Measurements from ENCODE around the gene CNTNAP2.
"Not testable (repeated sequence)": the region's sequence is repeated elsewhere in the genome, so short reads cannot be mapped to it uniquely, and the experiment has no call there.

The CNTNAP2 gene

DNA sequence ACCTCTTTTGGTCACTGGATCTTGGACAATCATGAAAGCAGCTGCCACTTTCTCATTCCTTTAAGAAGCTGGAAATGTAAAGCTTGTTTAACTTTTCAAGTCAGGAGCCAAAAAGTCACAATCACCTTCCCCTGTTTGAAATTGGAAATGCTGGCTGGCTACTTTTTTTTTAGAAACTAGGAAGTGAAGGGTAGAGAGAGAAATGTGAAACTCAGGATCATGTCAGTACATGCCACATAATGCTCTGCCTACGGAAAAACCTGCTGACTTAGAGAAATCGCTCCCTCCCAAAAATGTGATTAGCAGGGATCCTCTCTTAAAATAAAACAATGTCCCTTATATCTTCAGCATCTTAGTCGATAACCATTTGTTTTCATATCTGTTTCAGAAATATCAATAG is 2285.6 kb downstream of the CNTNAP2 start:
- Mint-ChIP-seq H3K9me3 (ENCODE audit: low read depth) (no peaks in the 10 kb centered on the region), H3K4me1 (ENCODE audit: low read depth) (no peaks in the 10 kb centered on the region), H3K27ac (no peak overlapping the region), H3K27me3 (peaks cover 33% of the 10 kb centered on the region), H3K36me3 (no peaks in the 10 kb centered on the region), H3K4me3 (no peak overlapping the region)

DNA sequence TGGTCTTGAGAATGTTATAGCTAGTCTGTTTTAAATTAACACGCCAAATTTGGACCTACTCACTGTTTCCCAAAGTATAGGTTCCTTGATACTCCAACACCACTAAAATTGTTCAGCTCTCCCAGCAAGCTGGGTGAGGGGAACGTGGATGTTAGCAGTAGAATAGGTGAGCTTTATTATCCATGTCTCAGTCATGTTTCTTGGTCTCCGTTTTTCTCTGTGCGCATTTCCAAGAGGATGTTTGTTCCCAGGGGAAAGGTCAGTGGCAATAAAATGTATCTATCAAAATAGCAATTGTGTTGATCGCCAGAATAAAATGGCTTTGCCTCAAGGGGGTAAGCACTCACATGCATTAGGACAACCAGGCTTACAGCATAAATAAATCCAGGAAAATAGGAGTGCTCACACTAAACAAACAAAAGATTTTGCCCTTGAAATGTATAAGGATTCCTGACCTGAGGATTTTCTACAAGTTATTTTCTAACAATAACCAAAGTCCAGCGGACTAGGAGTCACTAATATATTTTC is 2286.9 kb downstream of the CNTNAP2 start:
- Mint-ChIP-seq H3K9me3 (ENCODE audit: low read depth) (no peaks in the 10 kb centered on the region), H3K4me3 (no peak overlapping the region), H3K27ac (no peak overlapping the region), H3K27me3 (peaks cover 25% of the 10 kb centered on the region), H3K4me1 (ENCODE audit: low read depth) (no peaks in the 10 kb centered on the region), H3K36me3 (no peaks in the 10 kb centered on the region)

DNA sequence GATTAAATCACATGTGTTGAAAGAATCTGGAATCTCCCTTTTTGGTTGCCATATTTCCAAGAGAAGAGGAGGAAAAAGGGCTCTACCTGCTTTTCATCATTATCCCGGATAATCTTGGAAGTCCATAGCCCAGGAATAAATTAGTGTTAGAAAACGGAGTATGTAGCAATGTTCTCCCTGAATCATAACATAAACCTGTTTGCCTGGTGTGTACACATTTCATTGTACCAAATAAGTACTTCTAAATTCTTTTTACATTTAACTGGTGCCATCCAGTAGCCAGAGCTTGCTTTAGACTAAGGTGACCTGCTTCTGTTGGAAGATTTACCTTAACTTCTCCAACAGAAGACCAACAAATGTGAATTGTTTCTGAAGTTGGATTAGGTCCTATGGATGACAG is 2291.7 kb downstream of the CNTNAP2 start:
- H3K27me3 Mint-ChIP-seq = peaks cover 7% of the 10 kb centered on the region

GRCh38 chr7:148410905-148411304 is 2294.3 kb downstream of the CNTNAP2 start:
- H3K36me3 Mint-ChIP-seq = no peaks in the 10 kb centered on the region
- H3K4me3 Mint-ChIP-seq = no peak overlapping the region
- H3K27me3 Mint-ChIP-seq = peaks cover 5% of the 10 kb centered on the region
- H3K27ac Mint-ChIP-seq = no peak overlapping the region
- H3K9me3 Mint-ChIP-seq (ENCODE audit: low read depth) = no peaks in the 10 kb centered on the region
- no peaks in the 10 kb centered on the region for H3K4me1 Mint-ChIP-seq (ENCODE audit: low read depth)

More for the DNA sequence above, 2291.7 kb downstream of the CNTNAP2 start:
- Mint-ChIP-seq H3K27ac (no peak overlapping the region), H3K36me3 (no peaks in the 10 kb centered on the region), H3K4me1 (ENCODE audit: low read depth) (no peaks in the 10 kb centered on the region), H3K4me3 (no peak overlapping the region), H3K9me3 (ENCODE audit: low read depth) (no peaks in the 10 kb centered on the region)

DNA sequence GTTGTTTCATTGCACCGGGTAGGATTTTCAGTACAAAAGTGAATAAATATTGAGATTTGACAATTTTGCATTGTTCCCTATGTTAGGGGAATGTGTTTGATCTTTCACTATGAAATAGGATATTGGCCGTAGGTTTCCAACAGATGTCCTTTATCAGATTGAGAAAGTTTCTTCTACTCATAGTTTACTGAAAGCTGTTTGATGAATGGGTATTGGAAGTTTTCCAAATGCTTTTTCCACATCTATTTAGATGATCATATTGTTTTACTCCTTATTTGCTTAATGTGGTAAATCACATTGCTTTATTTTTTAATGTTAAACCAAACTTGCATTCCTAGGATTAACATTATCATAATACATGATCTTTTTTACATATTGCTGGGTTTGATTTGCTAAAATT is 2296.1 kb downstream of the CNTNAP2 start:
- Mint-ChIP-seq H3K4me1 (ENCODE audit: low read depth) (no peaks in the 10 kb centered on the region), H3K36me3 (no peaks in the 10 kb centered on the region), H3K4me3 (no peak overlapping the region), H3K9me3 (ENCODE audit: low read depth) (no peaks in the 10 kb centered on the region), H3K27ac (no peak overlapping the region), H3K27me3 (no peaks in the 10 kb centered on the region)

DNA sequence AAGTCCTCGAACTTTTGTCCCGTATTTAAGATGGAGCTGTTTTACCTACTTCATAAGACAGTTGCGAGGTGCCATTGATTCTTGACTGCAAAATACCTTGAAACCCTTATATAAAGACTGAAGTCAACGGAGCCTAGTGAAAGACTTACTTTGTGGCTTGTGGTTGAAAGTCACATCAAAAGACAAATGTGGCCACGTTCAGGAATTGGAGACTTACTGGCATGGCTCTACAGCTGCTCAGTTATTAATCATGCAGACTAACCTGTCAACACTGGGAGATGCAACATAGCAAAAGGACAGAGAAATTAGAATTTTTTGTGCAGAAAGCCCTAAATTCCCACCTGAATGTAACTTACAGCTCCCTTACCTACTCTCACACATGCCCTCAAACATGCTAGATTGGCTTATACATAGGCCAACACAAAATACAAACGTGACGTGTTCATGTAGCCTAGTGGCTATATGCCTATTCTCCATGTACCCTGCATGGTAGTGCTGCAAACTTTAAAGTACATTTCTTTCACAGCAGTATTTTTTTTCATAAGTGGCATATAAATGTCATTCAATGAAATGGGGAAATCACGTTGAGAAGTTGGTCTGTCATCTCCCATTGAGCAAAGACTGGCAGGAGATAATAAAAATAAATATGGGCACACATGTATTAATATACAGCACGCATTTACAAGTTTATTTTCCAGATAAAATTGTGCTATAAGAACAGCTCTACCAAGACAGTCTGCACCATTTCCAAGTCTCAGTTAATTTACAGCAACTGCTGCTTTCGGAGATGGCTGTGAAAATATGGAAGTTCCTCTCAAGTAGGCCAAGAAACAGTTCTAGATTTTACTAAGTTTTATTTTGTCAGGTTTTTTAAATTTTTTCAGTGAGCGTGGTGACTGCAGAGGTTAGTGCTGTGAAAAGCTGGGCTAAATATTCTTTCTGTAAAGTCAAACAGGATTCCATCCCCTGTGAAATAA is 2303.5 kb downstream of the CNTNAP2 start:
- Mint-ChIP-seq H3K27ac (no peak overlapping the region), H3K9me3 (ENCODE audit: low read depth) (peaks cover 9% of the 10 kb centered on the region), H3K4me3 (no peak overlapping the region), H3K4me1 (ENCODE audit: low read depth) (no peaks in the 10 kb centered on the region), H3K36me3 (peaks cover 3% of the 10 kb centered on the region), H3K27me3 (peaks cover 14% of the 10 kb centered on the region)

DNA sequence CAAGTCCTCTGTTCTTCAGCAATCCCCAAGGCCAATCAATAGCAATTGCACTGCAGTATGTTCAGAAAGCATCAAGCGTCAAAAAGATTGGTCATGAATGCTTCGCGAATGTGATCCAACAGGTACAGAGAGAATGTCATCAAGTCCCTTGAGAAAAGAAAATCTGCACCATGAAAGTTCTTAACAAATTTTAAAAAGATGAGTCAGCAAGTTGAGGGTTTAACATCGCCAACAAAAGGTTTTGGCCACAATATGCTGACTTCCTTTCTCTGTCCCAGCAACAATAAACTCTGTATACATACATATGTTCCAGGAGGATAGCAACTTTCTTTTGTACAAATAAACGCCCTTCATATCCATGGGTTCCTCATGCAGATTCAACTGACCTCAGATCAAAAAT is 2305.4 kb downstream of the CNTNAP2 start:
- H3K27ac Mint-ChIP-seq = no peak overlapping the region
- H3K9me3 Mint-ChIP-seq (ENCODE audit: low read depth) = peaks cover 9% of the 10 kb centered on the region
- no peak overlapping the region for H3K4me3 Mint-ChIP-seq
- H3K36me3 Mint-ChIP-seq = peaks cover 3% of the 10 kb centered on the region
- no peaks in the 10 kb centered on the region for H3K4me1 Mint-ChIP-seq (ENCODE audit: low read depth)
- peaks cover 14% of the 10 kb centered on the region for H3K27me3 Mint-ChIP-seq

DNA sequence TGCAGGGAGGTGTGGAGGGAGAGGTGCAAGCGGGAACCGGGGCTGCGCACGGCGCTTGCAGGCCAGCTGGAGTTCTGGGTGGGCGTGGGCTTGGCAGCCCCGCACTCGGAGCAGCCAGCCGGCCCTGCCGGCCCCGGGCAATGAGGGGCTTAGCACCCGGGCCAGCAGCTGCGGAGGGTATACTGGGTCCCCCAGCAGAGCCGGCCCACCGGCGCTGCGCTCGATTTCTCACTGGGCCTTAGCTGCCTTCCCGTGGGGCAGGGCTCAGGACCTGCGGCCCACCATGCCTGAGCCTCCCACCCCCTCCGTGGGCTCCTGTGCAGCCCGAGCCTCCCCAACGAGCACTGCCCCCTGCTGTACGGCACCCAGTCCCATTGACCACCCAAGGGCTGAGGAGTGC is 2309.8 kb downstream of the CNTNAP2 start:
- not testable (repeated sequence) for H3K27ac Mint-ChIP-seq

GRCh38 chr7:148430690-148431089 is 2314.1 kb downstream of the CNTNAP2 start:
- H3K27ac Mint-ChIP-seq; H3K9me3 Mint-ChIP-seq (ENCODE audit: low read depth); H3K27me3 Mint-ChIP-seq; H3K36me3 Mint-ChIP-seq; H3K4me1 Mint-ChIP-seq (ENCODE audit: low read depth); H3K4me3 Mint-ChIP-seq: not testable (repeated sequence)

More for the DNA sequence above, 2309.8 kb downstream of the CNTNAP2 start:
- H3K9me3 Mint-ChIP-seq (ENCODE audit: low read depth); H3K4me1 Mint-ChIP-seq (ENCODE audit: low read depth); H3K27me3 Mint-ChIP-seq; H3K4me3 Mint-ChIP-seq; H3K36me3 Mint-ChIP-seq: not testable (repeated sequence)

GRCh38 chr7:148433521-148434180 is 2317.1 kb downstream of the CNTNAP2 start:
- no peaks in the 10 kb centered on the region for H3K27me3 Mint-ChIP-seq
- no peaks in the 10 kb centered on the region for H3K4me1 Mint-ChIP-seq (ENCODE audit: low read depth)
- H3K27ac Mint-ChIP-seq = no peak overlapping the region
- no peaks in the 10 kb centered on the region for H3K36me3 Mint-ChIP-seq
- no peaks in the 10 kb centered on the region for H3K9me3 Mint-ChIP-seq (ENCODE audit: low read depth)
- no peak overlapping the region for H3K4me3 Mint-ChIP-seq

- H3K4me3 Mint-ChIP-seq = no peak overlapping the region
- H3K27me3 Mint-ChIP-seq = no peaks in the 10 kb centered on the region
- no peaks in the 10 kb centered on the region for H3K36me3 Mint-ChIP-seq
- no peak overlapping the region for H3K27ac Mint-ChIP-seq
- H3K9me3 Mint-ChIP-seq (ENCODE audit: low read depth) = no peaks in the 10 kb centered on the region
- H3K4me1 Mint-ChIP-seq (ENCODE audit: low read depth) = no peaks in the 10 kb centered on the region
These were observed 2317.7 kb downstream of the CNTNAP2 start for GRCh38 chr7:148434181-148434757.

- Mint-ChIP-seq H3K4me1 (ENCODE audit: low read depth) (no peaks in the 10 kb centered on the region), H3K4me3 (no peak overlapping the region), H3K27ac (no peak overlapping the region)
These were observed 2318.3 kb downstream of the CNTNAP2 start for GRCh38 chr7:148434887-148435286.

DNA sequence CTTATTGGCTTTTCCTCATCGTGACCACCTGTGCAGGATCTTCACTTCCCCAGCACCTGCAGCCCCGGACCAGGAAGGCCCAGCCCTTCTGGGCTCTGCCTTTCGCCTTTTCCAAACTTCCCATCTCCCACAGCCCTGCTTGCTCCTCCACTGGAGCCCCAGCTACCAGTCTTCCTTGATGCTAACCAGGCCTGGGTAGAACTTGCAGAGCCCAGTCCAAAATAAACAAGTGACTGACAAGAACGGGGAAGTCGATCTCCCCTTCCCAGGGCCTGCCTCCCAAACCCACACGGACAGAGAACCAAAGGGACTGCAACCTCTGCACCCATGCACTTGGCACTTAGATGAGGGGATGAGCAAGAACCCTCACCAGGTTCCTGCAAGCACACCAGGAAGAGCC is 2319.1 kb downstream of the CNTNAP2 start:
- no peaks in the 10 kb centered on the region for H3K4me1 Mint-ChIP-seq (ENCODE audit: low read depth)
- no peak overlapping the region for H3K4me3 Mint-ChIP-seq
- no peaks in the 10 kb centered on the region for H3K9me3 Mint-ChIP-seq (ENCODE audit: low read depth)
- H3K27me3 Mint-ChIP-seq = no peaks in the 10 kb centered on the region
- H3K27ac Mint-ChIP-seq = no peak overlapping the region
- H3K36me3 Mint-ChIP-seq = no peaks in the 10 kb centered on the region

More at GRCh38 chr7:148434887-148435286, 2318.3 kb downstream of the CNTNAP2 start:
- Mint-ChIP-seq H3K27me3 (no peaks in the 10 kb centered on the region), H3K36me3 (no peaks in the 10 kb centered on the region), H3K9me3 (ENCODE audit: low read depth) (no peaks in the 10 kb centered on the region)

- Mint-ChIP-seq H3K4me3 (no peak overlapping the region), H3K27ac (no peak overlapping the region), H3K9me3 (ENCODE audit: low read depth) (no peaks in the 10 kb centered on the region)
These were observed 2319.5 kb downstream of the CNTNAP2 start for GRCh38 chr7:148436135-148436534.

GRCh38 chr7:148436571-148436970 is 2320.0 kb downstream of the CNTNAP2 start:
- no peak overlapping the region for H3K27ac Mint-ChIP-seq

More at GRCh38 chr7:148436135-148436534, 2319.5 kb downstream of the CNTNAP2 start:
- Mint-ChIP-seq H3K4me1 (ENCODE audit: low read depth) (no peaks in the 10 kb centered on the region), H3K36me3 (no peaks in the 10 kb centered on the region), H3K27me3 (no peaks in the 10 kb centered on the region)

More at GRCh38 chr7:148436571-148436970, 2320.0 kb downstream of the CNTNAP2 start:
- H3K36me3 Mint-ChIP-seq = no peaks in the 10 kb centered on the region
- H3K4me3 Mint-ChIP-seq = no peak overlapping the region
- no peaks in the 10 kb centered on the region for H3K27me3 Mint-ChIP-seq
- H3K9me3 Mint-ChIP-seq (ENCODE audit: low read depth) = no peaks in the 10 kb centered on the region
- no peaks in the 10 kb centered on the region for H3K4me1 Mint-ChIP-seq (ENCODE audit: low read depth)

Measured in activated naive CD8-positive, alpha-beta T cell (primary cell).